ENCODE results near the gene ANKRD53. TPM values are rescaled to one million over a fixed set of nuclear protein-coding genes. Genes with fewer than 3 reads are reported as not detected.
"Not testable (repeated sequence)": the region's sequence is repeated elsewhere in the genome, so short reads cannot be mapped to it uniquely, and the experiment has no call there.

ANKRD53 gene
- total RNA-seq, 6 donors from 2014 or later, result 0.26 to 10.5 (median 1.4) TPM

DNA sequence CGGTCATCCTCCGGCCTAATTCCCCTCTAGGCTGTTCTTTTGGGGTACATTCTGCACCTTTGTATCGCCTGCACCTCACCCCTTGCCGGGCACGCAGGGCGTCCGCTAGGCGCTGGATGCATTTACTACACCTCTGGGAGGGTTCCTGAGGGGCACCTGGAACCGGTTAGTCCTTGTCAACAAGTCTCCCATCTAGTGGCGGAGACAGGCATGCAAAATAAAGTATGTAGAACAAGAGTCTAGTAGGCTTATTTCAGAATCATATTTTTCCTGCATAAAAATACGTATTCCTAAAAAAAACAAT is 16.9 kb downstream of the ANKRD53 start:
- peak overlapping the region in 3 of 4 donors; percentile 68 to 92 (median 92) for H3K27ac ChIP-seq
- TF ChIP-seq POLR2A (IDR thresholded peaks at IDR 0.05) (no peak), CTCF (IDR thresholded peaks at IDR 0.05) (peak in 1 of 6 experiments; percentile 20)
- peaks cover 0 to 18% (median 12%) of the 10 kb centered on the region in 4 donors for H3K36me3 ChIP-seq
- H3K4me1 ChIP-seq, result peaks cover 14 to 34% (median 17%) of the 10 kb centered on the region in 4 donors
- peak; percentile 42 to 51 for ATAC-seq (ENCODE audit: low FRiP score in 2 of 2)
- H3K27me3 ChIP-seq, result no peaks in the 10 kb centered on the region
- 1 to 2% methylated on average over 11 of the region's 11 CpGs for WGBS, 2 donors
- peak overlapping the region; percentile 62 to 100 (median 97) for H3K4me3 ChIP-seq
- peak; percentile 59 to 66 for DNase-seq
- H3K9me3 ChIP-seq, result no peaks in the 10 kb centered on the region

- ATAC-seq (ENCODE audit: low FRiP score in 2 of 2); H3K27me3 ChIP-seq; H3K9me3 ChIP-seq; H3K4me3 ChIP-seq; DNase-seq; H3K27ac ChIP-seq; H3K36me3 ChIP-seq: not testable (repeated sequence)
- H3K4me1 ChIP-seq, result peaks cover 1 to 18% (median 8%) of the 10 kb centered on the region in 4 donors
- WGBS, 2 donors, result 89 to 92% methylated on average over 4 of the region's 4 CpGs
Measured at GRCh38 chr2:70998885-70999284, 20.5 kb downstream of the ANKRD53 start.

DNA sequence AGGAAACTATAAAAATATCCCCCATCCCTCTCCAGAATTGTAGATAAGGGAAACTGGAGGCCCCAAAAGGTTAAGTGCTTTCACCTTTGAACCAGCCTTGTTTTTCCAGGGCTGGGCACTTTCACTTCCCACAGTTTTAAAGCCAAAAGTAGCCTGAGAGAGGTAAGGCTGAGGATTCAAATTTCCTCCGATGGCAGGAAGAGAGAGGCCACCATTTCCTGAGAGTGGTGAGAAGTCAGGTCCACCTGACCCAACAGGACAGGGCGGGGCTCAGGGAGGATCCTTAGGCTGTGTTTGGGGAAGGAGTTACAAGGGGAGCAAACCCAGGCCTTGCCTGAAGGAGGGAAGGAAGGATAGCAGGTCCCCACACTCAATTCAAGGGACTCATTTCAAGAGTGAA is 20.9 kb downstream of the ANKRD53 start:
- 55 to 61% methylated on average over 2 of the region's 2 CpGs for WGBS, 2 donors
- no peak for ATAC-seq (ENCODE audit: low FRiP score in 2 of 2)
- Histone ChIP-seq H3K9me3 (no peaks in the 10 kb centered on the region), H3K4me1 (peaks cover 0 to 16% (median 7%) of the 10 kb centered on the region in 4 donors), H3K4me3 (no peak overlapping the region), H3K27me3 (no peaks in the 10 kb centered on the region), H3K27ac (no peak overlapping the region), H3K36me3 (no peaks in the 10 kb centered on the region)
- no peak for DNase-seq
- TF ChIP-seq POLR2AphosphoS5 (IDR thresholded peaks at IDR 0.05) (no peak), CTCF (IDR thresholded peaks at IDR 0.05) (no peak), EP300 (IDR thresholded peaks at IDR 0.05) (no peak), POLR2A (IDR thresholded peaks at IDR 0.05) (no peak)

GRCh38 chr2:70999931-71000330 is 21.5 kb downstream of the ANKRD53 start:
- WGBS, 2 donors, result 91 to 94% methylated on average over 10 of the region's 10 CpGs
- peak in 1 of 2 donors; percentile 18 for DNase-seq
- H3K27ac ChIP-seq; ATAC-seq (ENCODE audit: low FRiP score in 2 of 2); H3K4me3 ChIP-seq; H3K9me3 ChIP-seq; H3K36me3 ChIP-seq; H3K27me3 ChIP-seq: not testable (repeated sequence)
- H3K4me1 ChIP-seq, result peaks cover 0 to 16% (median 7%) of the 10 kb centered on the region in 4 donors

DNA sequence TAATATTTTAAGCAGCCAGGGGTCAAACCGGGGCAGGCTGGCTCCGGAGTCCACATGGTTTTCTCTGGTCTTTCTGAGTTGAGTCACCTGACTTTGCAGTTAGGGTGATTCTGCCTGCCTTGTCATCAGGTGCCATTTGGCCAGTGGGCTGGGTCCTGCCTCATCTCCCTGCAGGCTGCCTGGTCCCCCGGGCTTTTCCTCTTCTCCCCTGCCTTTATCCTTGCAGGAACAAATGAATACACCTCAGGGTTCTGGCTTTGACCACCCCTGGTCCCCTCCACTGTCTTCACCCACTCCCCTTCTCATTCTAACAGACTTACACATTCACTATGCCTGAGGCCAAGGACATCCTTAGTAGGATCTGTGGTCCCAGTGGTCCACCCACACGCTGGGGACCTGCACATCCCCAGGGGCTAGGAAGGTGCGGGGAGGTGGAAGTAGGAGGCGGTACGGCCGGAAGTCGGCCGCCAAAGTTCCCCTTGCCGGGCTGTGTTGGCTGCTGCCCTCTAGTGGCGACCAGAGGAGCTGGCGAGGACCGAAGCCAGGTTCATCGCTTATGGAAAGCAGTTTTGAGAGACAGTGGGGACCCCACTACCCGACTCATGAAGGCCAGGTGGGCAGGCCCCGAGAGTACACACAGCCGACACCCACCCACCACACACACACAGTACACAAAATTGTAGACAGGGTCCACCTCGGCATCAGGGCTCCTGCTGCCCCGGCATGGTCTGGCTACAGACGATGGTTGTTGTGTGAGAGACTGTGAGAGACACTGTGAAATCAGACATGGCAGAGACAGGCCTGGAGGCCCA is 22.6 kb downstream of the ANKRD53 start:
- Histone ChIP-seq H3K36me3 (no peaks in the 10 kb centered on the region), H3K9me3 (no peaks in the 10 kb centered on the region), H3K4me1 (peaks cover 0 to 10% (median 7%) of the 10 kb centered on the region in 4 donors), H3K4me3 (peak overlapping the region in 2 of 4 donors; percentile 39 to 40), H3K27me3 (no peaks in the 10 kb centered on the region), H3K27ac (peak overlapping the region in 1 of 4 donors; percentile 6)
- 26 to 60% methylated on average over 6 to 21 of the region's 21 CpGs for WGBS, 2 donors
- ATAC-seq (ENCODE audit: low FRiP score in 2 of 2), result peak; percentile 80 to 92
- peak; percentile 85 to 87 for DNase-seq
- TF ChIP-seq POLR2A (IDR thresholded peaks at IDR 0.05) (no peak), EP300 (IDR thresholded peaks at IDR 0.05) (no peak), CTCF (IDR thresholded peaks at IDR 0.05) (peak; percentile 75 to 95 (median 88)), POLR2AphosphoS5 (IDR thresholded peaks at IDR 0.05) (peak in 1 of 2 donors; percentile 14)

- Histone ChIP-seq H3K4me3 (no peak overlapping the region), H3K4me1 (peaks cover 0 to 10% (median 7%) of the 10 kb centered on the region in 4 donors), H3K36me3 (no peaks in the 10 kb centered on the region), H3K27me3 (no peaks in the 10 kb centered on the region), H3K27ac (no peak overlapping the region), H3K9me3 (no peaks in the 10 kb centered on the region)
- ATAC-seq (ENCODE audit: low FRiP score in 2 of 2), result no peak
- 66 to 90% methylated on average over 5 of the region's 5 CpGs for WGBS, 2 donors
- DNase-seq, result no peak
- TF ChIP-seq POLR2A (IDR thresholded peaks at IDR 0.05), result no peak
- TF ChIP-seq CTCF (IDR thresholded peaks at IDR 0.05), result no peak
- TF ChIP-seq EP300 (IDR thresholded peaks at IDR 0.05), result no peak
- no peak for TF ChIP-seq POLR2AphosphoS5 (IDR thresholded peaks at IDR 0.05)
Measured at GRCh38 chr2:71001592-71001927, 23.1 kb downstream of the ANKRD53 start.

Measured in upper lobe of left lung (tissue), 6 donors.